GM19438 (cell line): ENCODE measurements around the gene GJB4.
"Not testable (repeated sequence)": the region's sequence is repeated elsewhere in the genome, so short reads cannot be mapped to it uniquely, and the experiment has no call there.

Experiments
- ATAC-seq: cut with Tn5 transposase; IDR thresholded peaks from one replicate; pipeline ENCODE4 v1.9.1; 2021; ENCODE audit warnings: low read depth; ENCODE audit not compliant: unreplicated experiment

Gene GJB4

DNA sequence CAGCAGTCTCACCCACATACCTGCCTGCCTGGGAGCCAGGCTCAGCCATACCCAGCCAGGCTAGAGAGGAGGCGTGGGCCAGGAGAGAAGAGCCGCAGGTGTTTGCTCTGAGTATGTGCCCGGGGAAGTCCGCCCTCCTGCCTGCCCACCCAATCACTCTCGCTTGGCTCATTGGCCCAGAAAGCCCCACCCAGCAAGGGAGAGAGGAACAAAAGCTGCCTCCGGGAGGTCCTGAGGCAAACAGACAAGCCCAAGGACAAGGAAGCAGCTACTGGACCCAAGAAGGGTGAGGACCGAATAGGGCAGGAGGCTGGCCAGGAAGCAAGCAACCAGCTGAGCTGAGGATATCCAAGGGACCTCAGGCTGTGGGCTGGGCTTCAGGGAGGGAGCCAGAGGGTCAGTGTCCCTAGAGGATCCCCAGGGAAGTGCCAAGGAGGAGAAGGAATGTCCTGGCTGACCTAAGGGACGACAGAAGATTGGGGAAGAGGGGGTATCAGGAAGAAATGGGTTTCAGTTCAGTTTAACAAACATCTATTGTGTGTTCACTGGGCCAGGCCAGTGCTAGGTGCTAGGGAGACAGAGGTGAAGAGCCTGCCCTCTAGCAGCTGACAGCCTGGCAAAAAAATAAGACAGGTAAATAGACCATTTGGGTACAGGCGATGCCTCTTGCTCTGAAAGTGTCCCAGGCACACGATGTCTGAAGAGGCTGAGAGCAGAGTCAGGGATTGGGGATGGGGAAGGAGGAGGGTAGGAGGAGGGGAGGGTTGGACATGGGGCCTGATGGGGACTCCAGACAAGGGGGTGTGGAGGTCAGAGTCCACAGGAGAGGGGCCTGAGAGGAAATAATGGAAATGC is at the start of gene GJB4:
Gene GJB4 (plus strand): TSS at position 238 of the 855 bp plus-strand sequence. CDS start 1,515 bp downstream, outside the sequence.
- ATAC-seq: no peak

DNA sequence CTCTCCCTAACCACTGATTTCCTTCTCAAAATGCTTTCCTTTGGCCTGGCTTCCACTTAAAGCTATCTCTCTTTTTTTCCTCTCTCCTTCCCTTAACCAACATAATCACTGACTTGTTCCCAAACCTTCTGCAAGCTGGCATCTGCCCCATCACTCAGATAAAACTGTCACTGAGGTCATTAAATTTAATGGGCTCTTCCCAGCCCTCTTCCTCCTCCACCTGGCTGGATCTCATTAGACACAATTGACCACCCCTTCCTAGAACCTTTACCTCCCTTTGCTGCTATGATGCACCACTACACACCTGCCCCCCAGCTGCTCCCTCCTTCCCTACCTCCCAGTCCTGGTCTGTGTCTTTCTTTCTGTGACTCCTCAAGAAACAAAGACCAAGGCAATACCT is 48.7 kb upstream of the GJB4 start:
- ATAC-seq: no peak

DNA sequence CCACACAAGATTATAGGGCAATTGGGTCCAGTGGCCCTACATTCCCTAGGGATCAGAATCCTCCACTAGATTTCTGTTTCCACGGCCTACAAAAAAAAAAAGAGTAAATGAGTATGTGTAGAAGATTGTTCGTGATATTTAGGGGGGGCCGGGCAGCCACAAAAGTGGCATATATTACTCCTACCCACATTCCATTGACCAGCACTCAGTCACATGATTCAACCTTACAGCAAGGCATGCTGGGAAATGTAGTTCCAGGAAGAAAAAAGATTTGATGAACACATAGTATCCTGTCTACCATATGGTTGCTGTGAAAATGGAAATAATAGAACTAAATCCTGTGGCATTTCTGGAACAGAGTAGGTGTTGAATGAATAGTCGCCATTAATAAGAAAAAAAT is 48.1 kb upstream of the GJB4 start:
- no peak for ATAC-seq

DNA sequence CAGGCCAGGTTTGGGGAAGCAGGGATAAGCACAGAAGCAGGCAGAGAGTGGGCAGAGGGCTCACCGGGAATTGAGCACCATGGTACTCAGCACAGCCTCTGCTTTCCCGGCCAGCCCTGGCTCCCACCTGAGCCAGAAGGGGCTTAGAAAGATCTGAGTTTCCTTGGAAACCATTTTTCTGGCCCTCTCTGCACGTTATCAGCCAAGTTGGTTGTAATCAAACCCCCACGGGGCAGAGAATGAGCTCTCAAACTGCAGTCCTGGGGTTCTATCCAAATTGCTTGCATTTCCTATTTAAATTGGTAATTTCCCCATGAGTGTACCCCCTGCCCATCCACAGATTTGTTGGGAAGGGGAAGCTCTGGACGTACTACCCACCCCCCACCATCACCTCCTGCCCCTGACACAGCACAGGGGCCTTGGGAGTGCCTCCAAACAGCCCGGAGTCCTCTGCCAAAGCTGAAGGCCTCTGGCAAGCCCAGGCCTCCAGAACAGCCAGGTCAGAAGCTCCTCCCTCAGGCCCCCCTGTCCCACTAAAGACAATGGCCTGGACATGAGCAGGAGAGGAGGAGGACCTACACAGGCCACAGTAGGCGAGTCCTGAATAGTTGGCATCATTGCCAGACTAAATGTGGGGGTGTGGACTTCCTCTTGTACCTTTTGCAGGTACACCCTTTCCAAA is 47.4 kb upstream of the GJB4 start:
- ATAC-seq: no peak

DNA sequence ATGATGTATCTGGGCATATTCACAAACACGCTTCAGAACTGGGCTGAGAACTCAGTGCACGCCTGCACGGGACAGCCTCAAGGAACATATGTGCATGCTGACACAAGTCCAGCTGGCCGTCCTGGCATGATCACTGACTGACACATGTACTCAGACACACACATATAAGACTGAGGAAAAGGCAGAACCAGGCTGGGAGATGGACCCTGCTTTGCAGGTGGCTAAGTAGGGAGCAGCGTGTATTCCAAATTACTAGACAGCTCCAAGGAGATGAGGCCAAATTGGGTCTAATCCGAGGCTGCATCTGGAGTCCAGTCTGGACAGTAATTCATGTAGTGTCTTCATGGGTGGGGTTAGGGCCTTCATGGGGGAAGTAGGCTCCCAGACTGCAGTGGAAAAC is 46.1 kb upstream of the GJB4 start:
- ATAC-seq: no peak

DNA sequence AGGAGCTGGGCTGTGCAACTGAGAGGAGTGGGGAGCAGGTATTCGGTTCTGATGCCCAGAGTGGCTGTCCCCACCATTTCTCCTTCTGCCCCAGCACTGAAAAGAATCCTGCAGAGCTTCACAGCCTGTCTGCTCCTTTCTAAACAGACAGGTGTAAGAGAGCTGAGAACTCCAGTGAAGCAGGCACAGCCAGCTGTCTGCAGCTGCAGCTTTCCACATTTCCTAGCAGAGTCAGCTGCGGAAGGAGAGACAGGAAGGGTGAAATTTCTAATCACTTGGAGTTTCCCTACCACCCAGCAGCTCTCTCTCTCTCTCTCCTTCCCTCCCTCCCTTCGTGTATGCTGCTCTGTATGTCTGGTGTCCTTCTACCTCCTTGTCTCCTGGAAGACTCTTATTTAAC is 45.2 kb upstream of the GJB4 start:
- no peak for ATAC-seq

DNA sequence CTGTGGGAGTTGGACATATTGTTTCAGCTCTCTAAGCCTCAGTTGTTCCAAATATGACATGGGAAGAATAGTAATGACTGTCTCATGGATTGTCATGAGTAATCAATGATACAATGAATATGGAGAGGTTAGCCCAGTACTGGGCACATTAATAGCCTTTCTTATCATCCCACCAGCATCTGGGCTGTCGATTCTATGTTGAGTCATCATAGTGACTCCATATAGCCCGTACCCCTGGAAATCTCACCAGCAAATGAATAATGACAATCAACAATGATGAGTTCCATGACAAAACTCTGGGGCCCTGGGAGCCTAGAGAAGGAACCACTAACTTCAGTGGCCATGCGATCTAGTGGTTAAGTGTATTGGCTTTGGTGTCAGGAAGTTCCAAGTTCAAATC is 44.4 kb upstream of the GJB4 start:
- ATAC-seq: no peak

DNA sequence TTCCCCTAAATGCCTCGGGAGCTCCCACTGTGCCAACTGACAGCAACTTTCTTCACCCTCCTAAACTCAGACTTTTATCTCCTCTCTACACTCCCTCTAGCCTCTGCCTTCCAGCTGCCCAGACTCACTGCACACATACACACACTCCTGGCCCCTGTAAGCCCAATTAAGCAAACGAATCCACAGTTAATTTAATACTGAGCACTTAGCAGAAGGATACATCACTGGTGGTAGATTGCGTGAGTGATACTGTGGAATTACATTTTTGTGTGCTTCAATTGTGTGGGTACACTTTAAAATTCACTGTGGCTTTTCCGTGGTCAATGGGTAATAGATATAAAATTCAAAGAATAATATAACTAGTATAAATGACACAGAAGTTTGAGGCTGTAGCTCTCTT is 38.3 kb upstream of the GJB4 start:
- ATAC-seq: no peak

DNA sequence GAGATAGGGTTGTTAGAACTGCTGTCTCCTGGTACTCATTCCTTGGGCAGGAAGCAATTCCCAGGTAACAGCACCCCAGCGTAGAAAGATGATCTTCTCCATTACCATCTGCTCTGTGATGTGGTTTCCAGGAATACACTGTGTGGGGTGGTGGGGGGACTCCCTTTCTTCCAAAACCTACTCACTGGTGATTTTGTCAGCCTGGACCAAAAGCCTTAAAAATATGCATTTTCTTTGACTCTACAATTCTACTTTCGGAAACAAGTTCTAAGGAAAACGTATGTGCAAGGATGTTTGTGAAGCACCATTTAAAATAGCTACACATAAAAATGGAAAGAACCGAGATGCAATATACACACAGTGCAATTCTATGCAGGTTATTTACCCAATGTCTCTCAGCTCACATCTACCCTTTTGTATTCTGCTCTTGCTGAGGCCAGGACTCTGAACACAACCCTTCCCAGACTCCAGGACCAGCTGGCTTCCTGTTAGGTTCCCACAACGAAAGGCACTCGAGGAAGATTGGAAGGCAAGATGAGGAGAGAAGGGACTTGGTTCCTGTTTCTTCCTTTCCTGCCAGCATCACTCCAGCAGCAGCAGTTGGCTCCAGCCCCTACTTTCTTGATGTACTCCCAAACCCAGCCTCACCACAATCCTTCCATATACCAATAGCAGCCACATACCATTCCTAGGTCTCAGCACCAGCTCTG is 37.7 kb upstream of the GJB4 start:
- no peak for ATAC-seq

DNA sequence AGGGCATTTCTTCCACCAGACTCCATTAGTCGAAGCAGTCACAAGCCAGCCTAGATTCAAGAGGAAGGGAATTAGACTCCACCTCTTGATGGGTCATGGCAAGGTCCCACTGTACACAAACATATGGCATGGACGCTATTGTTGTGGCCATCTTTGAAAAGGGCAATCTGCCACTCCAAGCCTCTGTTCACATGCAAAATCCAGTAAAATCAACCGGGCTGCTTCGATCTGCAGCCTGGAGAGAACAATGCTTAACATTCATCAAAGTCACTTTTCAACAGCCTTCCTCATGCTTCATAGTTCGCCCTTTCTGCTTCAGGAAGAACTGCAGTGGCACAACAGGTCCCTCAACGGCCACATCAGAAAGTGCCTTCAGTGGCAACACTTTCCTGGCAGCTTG is 32.7 kb upstream of the GJB4 start:
- ATAC-seq: no peak

DNA sequence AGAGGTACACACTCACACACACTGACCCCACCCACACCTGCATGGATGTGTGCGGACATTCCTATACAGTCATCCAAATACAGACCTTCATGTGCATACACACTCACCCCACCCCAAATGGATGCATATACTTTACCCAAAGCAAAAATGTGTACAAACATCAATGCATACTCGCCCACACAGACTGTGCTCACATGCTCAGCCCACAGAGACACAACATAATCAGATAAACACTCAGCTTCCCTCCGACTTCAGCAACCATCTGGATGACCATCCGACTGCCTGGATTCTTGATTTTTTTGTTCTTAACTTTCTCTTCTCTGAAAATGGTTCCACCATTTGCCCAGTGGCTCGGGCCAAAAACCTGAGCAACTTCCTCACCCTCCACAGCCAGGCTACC is 29.1 kb upstream of the GJB4 start:
- ATAC-seq: no peak

DNA sequence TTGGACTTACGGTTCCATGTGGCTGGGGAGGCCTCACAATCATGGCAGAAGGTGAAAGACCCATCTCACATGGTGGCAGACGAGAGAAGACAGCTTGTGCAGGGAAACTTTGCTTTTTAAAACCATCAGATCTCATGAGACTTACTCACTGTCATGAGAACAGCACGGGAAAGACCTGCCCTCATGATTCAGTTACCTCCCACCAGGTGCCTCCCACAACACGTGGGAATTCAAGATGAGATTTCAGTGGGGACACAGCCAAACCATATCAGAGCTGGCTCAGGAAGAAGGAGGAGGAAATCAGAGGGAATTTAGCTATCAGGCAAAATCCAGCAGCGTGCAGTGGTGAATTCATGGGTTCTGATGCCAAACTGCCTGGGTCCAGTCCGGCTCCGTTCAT is 26.7 kb upstream of the GJB4 start:
- ATAC-seq: not testable (repeated sequence)

DNA sequence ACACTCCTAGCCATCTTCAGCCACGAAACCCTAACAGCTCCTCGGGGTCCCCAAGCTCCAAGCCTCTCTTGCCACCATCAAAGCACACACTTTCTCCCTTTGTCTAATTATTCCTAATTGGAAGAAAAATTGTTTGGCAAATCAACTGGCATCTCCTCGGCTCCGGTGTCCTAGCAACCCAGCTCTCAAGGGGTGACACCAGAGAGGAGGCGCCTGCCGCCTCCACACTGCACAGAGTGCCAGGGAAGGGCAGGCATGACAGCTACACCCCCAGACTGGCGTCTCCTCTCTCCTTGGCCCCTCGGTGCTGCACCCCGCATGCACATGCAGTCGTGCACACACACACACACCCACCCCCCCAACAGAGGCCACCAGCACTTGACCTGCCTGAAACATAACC is 22.8 kb upstream of the GJB4 start:
- no peak for ATAC-seq

DNA sequence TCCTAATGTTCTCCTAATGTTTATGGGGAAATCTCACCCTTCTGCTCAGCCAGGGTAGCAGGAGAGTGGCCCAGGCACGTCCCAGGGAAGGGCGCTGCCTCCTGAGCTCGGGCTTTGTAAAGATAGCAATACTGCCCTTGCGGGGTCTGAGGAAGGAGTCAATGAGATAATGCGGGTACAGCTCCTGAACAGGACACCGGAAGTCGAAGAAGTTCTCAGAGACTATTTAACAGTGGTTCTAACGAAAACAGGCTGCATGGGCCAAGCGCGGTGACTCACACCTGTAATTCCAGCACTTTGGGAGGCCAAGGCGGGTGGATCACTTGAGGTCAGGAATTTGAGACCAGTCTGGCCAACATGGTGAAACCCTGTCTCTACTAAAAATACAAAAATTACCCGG is 22.3 kb upstream of the GJB4 start:
- not testable (repeated sequence) for ATAC-seq

DNA sequence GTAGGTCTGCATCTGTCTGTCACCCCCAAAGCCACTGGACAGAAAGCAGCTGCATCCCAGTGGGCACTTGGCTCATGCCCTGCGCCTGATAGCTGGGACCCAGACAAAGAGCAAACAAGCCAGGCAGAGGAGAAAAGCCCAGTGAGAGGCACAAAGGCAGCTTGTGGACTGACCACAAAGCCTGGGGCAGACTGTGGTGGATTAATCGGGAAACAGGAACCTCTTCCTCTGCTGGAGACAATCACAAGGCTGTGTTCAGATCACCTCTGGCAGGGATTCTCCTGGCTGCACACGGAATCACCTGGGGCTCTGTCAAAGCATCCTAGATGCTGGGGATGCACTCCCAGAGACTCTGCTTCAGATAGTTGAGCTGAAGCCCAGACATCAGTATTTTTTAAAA is 19.9 kb upstream of the GJB4 start:
- ATAC-seq: no peak

DNA sequence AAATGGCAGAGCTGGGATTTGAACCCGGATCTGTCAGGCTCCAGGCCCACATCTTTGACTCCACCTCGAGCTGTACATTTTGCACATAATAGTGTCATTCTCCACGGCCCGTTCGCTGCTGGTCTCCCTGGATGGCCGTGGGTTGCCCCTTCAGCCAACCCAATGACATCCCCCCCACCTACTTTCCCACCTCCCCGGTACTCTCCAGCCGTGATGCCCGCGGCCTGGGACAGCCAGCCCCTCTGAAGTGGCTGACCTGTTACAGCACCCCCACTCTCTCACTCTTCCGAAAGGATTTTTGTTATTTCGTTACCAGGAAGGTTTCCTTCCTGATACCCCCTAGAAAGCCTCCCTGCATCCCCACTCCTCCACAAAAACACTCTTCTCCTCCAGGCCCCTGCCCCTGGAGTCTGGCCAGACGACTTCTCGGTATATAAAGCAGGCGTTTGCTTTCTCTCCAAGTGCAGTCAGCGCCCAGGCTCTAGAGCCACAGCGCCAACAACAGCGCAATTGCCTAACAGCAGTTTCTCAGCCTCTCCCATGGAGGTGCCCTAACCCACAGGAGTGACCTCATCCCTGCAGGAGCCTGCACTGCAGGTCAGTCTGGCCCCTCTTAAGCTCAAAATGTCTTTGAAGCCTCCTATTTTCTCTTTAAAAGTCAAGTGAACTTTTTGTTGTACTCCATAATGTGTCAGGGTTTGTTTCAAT is 19.2 kb upstream of the GJB4 start:
- no peak for ATAC-seq

DNA sequence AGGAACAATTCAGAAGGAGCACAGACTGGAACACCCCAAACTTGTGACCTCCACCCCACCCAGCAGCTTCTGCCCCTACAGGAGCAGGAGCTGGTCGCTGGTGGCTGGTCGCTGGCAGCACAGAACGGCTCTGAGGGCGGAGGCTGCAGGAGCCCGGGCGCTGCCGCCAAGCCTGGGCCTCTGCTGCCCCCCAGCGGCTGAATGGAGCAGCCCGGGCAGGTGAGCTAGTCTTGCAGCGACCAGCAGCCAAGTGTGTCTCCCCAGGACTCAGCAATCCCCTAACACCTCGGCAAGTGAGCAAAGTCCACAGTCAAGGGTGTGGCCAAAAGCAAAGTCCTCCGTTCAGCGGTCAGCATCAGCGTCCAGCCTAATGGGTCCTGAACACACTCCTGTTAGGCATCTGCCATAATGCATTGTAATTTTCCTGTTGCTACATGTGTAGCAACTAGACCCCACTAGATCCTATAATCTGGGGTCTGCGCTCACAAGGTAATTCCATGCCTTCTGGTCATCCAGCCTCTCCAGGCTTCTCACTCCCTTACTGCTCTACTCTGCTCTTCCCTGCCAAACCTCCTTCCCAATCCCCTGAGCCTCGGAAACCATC is 16.8 kb upstream of the GJB4 start:
- ATAC-seq: no peak

DNA sequence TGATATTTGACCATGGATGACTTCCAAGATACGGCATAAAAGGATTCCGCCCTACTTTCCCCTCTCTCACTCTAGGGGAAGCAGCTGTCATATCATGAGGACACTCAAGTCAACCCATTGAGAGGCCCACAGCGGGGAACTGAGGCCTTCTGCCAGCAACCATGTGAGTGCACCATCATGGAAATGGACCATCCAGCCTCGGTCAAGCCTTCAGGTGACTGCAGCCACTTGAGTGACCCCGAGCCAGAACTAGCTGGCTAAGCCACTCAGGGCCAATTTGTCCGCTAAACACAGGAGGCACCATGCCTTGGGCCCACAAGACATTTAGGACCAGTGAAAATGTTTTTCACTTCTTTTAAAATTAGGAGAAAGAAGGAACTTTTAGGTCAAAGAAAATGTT is 15.8 kb upstream of the GJB4 start:
- ATAC-seq: no peak

DNA sequence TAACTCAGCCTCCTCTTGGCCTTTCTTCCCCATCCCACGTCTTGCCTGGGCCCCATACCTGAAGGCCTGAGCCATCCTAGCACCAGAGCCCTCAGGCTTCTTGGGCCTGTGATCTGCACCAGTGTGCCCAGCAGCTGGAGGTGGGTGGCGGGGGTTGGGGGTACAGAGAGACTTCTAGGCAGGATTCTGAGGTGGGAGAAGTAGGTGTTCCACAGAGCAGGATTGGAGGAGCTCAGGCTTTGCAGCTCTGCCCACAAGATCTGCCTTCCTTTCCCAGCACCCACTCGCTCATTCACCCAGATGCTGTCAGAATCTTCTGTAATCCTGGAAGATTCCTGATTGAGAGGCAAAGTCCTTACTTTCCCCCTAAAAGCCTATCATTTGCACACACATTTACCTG is 14.7 kb upstream of the GJB4 start:
- ATAC-seq: no peak

DNA sequence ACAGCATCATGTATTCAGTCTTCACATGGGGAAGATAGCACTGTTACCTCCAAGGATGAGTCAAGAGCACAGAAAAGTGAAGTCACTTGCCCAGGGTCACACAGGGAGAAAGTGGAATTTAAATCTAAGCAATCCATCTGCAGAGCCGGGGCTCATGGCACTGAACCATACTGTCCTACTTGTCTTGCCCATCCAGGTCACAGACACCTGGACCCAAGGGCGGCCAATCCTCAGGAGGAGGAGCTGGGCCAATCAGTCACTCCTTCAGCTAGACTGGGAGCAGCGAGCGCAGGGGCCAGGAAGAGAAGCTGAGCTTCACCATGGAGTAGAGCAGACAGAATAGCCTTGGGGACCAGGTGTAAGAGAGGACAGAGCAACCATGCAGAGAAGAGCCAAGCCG is 13.9 kb upstream of the GJB4 start:
- ATAC-seq: no peak

DNA sequence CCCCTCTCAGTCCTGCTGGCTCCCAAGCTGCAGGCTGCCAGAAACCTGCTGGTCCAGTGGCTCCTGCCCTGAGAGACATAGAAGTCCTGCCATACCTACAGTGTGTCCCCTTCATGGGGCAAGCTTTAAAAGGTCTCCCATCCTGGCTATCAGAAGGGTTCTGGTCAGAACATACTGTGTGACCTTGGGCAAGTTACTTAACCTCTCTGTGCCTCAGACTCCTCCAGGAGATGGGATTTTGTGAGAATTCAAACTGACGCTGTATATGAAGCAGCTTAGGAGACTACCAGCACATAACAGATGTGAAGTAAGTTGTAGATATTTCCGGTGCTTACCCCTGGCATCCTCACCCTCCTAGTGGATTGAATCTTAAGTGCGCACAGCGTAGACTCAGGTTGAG is 13.4 kb upstream of the GJB4 start:
- ATAC-seq: no peak
